ENCODE results near the gene ZNF107.
"Not testable (repeated sequence)": the region's sequence is repeated elsewhere in the genome, so short reads cannot be mapped to it uniquely, and the experiment has no call there.

The ZNF107 gene

DNA sequence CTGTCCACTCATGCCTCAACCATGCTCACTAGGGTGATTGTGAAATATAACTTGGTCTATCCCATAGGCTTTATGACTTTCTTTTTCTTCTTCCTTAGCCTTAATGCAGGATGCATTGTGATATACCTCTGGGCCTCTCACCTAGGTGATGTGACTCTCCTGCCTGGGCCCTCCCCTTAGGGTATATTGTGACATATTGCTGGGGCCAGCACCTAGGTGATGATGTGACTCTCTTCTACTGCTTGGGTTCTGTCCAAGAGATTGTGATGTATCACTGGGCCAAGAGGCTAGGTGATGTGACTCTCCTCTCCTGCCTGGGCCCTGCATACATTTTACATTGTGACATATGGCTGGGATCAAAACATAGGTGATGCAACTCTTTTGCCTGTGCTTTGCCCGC is 14.7 kb upstream of the ZNF107 start:
- DNase-seq: no peak

DNA sequence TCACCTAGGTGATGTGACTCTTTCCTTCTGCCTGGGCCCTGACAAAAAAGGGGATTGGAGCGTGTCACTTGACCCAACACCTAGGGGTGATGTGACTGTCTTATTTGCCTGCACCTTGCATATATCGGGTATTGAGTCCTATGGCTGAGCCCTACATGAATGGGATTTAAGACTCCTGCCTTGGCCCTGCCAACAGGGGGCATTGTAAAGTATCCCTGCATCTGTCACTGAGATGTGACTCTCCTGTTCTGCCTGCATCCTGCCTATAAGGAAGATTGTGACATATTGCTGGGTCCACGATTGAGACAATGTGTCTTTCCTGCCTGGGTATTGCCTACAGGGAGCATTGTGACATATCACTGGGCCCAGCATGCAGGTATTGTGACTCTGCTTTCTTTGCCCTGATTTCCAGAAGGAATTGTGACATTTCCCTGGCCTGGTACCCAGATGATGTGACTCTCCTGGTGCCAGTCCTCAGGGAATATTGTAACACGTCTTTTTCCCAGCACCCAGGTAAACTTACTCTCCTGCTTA is 14.2 kb upstream of the ZNF107 start:
- DNase-seq: no peak

DNA sequence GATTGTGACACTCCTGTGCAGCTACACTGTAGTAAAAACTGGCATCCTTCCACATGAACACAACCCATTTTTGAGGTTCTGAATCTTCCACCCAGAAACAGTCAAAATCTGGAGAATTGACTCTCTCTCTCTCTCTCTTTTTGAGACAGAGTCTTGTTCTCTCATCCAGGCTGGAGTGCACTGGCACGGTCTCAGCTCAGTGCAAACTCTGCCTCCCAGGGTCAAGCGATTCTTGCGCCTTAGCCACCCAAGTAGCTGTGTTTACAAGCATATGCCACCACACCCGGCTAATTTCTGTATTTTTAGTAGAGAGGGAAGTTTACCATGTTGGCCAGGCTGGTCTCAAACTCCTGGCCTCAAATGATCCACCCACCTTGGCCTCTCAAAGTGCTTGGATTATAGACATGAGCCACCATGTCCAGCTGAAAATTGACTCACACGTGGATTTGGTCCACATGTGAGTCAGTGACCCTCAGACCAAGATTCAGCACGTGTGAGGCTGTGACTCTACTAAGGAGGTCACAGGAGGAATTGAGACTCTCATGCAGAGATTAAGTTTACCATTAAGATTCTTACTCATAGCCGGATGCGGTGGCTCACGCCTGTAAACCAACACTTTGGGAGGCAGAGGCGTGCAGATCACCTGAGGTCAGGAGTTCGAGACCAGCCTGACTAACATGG is 12.1 kb upstream of the ZNF107 start:
- DNase-seq: no peak

- no peak for DNase-seq
These were observed 11.0 kb upstream of the ZNF107 start for GRCh38 chr7:64654796-64655548.

GRCh38 chr7:64655811-64656210 is 10.1 kb upstream of the ZNF107 start:
- no peak for DNase-seq

DNA sequence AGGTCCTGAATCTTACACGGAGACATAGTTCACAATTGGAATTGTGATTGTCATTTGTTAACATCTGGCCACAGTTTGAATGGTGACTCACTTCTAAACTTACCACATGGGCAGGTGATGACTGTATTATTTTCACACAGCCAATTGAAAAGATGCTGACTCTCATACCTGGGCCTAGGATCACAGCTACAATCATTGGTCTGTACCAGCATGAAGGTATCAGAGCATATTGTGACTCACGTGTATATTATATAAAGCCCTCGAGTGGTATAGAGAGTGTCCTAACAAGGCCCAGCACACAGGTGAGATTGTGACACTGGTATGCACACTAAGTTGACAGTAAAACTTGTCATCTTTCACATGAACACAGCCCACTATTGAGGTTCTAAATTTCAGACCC is 9.4 kb upstream of the ZNF107 start:
- no peak for DNase-seq

- not testable (repeated sequence) for DNase-seq
These were observed 3.8 kb upstream of the ZNF107 start for GRCh38 chr7:64662091-64662490.

DNA sequence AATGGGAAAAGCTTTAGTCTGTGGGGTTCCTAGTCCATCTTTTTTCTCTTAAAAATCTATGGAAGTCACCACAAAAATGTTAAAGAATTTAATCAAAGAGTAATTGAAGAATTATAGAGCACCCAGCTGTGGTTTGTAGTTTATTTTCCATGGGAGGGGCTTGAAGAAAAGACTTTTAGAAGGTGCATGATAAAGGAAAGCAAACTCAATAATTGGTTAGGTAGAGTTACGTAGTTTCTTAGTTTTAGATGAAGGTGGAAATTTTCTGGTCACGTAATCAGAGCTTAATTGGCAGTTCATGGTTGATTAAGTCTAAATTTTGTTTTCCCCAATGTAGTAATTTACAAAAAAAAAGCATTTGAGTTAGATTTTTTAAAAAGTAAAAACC is 724 bp downstream of the ZNF107 start:
- no peak for DNase-seq

- no peak for DNase-seq
These were observed 1.4 kb downstream of the ZNF107 start for GRCh38 chr7:64667311-64667710.

- no peak for DNase-seq
These were observed 6.5 kb downstream of the ZNF107 start for GRCh38 chr7:64672414-64672813.

DNA sequence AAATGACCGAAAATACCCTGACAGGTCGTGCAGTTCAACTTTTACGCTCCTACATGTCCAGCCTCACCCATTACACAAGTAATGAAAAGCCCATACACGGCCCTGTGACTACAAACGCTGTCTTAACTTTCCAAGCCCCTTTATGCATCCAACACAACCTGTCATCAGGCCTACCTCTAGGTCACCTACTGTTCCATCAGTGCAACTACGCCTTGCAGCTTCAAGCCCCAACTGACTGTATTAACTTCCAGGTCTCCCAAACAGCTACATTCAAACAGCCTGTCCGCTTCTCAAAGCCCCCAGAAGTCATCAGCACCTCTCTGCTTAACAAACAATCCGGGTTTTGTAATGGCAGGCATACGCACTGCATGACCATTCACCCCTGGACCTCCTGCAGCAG is 19.2 kb downstream of the ZNF107 start:
- no peak for DNase-seq

DNA sequence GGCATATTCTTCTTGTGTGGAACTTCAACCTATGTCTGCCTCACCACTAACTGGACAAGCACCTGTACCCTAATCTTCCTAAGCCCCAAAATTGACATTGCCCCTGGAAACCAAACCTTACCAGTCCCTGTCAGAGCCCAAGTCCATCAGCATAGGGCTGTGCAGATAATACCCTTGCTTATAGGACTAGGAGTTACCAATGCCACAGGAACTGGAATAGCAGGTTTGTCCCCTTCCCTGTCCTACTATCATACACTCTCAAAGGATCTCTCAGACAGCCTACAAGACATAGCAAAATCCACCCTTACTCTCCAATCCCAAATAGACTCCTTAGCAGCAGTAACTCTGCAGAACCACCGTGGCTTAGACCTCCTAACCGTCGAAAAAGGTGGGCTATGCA is 19.8 kb downstream of the ZNF107 start:
- no peak for DNase-seq

DNA sequence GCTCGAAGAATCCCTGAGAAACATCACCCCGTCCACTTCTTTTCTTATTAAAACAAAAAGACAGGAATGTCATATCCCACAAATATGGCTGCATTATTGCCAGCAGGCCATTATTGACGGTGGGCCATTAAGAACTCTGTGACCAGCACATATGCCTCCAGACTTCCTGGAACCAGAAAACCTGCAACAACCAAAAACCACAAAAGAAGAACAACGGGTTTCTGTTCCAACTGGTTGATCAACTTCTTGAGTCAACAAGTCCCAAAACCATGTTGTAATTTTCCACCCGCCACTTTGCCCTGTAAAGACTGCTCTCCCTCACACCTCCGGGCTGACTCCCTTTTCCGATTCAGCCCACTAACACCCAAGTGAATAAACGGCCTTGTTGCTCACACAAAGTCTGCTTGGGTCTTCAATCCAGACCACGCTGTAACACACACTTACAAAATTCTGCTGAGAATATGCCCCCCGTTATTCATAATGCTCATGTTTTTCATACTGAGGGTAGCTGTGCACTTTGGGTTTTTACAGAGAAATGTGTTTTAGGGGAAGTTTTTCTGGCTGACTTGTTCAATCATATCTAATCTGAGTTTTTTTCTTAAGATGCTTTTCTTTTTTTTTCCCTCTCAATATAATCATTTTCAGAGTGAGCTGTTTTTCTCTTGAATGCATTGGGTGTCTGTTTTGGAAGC is 20.7 kb downstream of the ZNF107 start:
- no peak for DNase-seq

- DNase-seq: no peak
These were observed 21.3 kb downstream of the ZNF107 start for GRCh38 chr7:64687249-64687648.

DNA sequence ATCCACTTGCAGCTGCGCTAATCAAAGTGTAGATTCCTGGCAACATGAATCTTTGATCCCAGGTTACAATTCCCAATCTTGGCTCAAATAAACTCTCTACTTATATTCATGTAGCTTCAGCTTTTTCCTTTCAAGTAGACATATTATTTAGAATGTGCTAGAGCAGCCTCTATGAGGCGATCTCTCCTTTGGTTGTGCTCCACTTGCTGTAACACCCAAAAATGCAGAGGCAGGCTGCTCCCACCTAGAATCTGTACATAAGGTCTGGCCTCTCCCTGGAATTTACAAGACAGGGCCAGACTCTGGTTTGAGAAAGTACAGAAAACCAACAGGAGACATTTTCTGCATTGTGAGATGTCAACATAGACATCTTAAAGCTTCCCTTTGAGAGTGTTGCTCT is 23.1 kb downstream of the ZNF107 start:
- no peak for DNase-seq

DNA sequence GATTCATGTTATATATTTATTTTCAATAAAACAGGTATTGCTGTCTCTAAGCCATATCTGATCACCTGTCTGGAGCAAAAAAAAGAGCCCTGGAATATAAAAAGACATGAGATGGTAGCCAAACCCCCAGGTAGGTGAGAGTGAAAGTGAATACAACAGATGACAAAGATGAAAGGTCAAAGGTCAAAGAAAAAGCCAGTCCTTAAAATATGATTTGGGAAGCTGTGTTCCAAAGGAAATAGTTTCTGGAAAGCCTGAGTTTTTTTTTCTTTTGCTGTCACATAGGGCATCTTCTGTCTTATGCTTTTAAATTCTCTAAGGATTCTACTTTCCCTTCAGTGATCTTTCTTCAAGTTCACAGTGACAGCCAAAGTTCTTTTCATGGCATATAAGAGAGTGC is 25.9 kb downstream of the ZNF107 start:
- DNase-seq: no peak

DNA sequence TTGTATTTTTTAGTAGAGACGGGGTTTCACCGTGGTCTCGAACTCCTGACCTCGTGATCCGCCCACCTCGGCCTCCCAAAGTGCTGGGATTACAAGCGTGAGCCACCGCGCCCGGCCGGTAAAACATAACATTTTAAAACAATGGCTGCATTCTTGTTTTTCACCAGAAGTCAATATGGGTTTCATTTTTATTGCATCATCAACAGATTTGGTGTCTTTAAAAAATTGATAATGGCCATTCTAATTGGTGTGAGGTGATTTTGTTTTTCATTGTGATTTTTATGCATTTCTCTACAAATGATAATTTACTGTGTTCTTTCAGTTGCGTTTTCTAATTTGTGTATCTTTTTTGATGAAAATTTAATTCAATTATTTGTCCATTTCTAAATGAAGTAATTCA is 31.9 kb downstream of the ZNF107 start:
- not testable (repeated sequence) for DNase-seq

GRCh38 chr7:64706625-64707292 is 40.8 kb downstream of the ZNF107 start:
- no peak for DNase-seq

DNA sequence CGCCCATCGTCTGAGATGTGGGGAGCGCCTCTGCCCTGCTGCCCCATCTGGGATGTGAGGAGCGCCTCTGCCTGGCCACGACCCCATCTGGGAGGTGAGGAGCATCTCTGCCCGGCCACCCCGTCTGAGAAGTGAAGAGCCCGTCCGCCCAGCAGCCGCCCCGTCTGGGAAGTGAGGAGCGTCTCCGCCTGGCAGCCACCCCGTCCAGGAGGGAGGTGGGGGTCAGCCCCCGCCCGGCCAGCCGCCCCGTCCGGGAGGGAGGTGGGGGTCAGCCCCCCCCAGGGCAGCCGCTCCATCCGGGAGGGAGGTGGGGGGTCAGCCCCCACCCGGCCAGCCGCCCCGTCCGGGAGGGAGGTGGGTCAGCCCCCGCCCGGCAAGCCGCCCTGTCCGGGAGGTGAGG is 52.0 kb downstream of the ZNF107 start:
- not testable (repeated sequence) for DNase-seq

DNA sequence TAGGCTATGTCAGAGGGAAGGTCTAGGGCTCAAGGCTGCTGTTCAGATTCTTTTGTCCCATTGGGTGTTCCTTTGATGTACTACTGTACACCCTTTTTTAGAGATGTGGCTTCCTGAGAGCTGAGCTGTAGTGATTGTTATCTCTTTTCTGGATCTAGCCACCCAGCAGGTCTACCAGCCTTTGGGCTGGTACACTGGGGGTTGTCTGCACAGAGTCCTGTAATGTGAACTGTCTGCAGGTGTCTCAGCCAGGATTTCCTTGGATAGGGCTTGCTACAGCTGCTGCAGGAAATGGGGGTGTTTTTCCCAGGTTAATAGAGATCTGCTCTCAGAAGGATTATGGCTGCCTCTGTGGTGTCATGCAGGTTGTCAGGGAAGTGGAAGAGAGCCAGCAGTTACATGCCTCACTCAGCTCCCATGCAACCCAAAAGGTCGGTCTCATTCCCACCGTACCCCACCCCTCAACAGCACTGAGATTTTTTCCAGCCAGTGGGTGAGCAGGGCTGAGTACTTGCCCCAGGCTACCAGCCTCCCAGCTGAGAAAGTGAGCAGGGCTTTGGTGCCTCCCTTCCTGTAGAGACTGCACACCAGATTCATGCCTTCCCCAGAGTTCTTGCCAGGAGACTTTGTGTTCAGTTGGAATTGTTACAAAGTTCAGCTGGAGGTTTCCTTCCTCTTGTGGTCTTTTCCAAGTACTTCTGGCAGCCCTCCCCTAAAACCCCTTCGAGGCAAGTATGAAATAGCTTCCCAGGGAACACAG is 63.3 kb downstream of the ZNF107 start:
- no peak for DNase-seq

GRCh38 chr7:64733550-64734240 is 67.8 kb downstream of the ZNF107 start:
- peak; percentile 10 to 14 for DNase-seq

DNA sequence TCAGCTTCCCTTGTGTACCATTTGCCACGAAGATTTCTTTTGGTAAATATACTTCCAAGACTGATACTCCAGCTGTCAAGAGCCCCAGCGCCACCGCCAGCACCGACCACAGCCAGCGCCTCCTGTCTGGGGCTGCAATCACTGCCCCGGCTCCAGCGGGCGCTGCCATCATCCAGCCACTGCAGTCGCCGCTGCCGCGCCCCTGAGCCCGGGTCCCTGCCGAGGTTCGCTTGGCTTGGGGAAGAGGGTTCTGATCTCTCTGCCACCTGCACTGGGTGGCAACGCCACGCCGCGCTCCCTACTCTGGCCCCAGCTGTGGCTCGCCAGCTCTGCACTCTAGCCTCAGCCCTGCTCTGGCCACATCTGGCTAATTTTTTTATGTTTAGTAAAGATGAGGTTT is 70.6 kb downstream of the ZNF107 start:
- DNase-seq: no peak
